ENCODE results near the gene KIAA0930.

Gene KIAA0930

GRCh38 chr22:45190202-45190872, 50.4 kb downstream of the KIAA0930 start:
- no peaks in the 10 kb centered on the region for H3K9me3 ChIP-seq (ENCODE audit: low read length)
- TF ChIP-seq EZH2 (IDR thresholded peaks at IDR 0.05; ENCODE audit: borderline replicate concordance, low read length) (no peak), CTCF (IDR thresholded peaks at IDR 0.05; ENCODE audit: low read length) (no peak)
- H3K9ac ChIP-seq (ENCODE audit: low read length): no peak overlapping the region
- H3F3A ChIP-seq (ENCODE audit: insufficient read depth, low read length): no peaks in the 10 kb centered on the region
- no peaks in the 10 kb centered on the region for H3K27me3 ChIP-seq (ENCODE audit: insufficient read depth, low read length)
- H3K9me2 ChIP-seq (ENCODE audit: low read depth, low read length): no peaks in the 10 kb centered on the region
- peaks cover 25% of the 10 kb centered on the region for H3K36me3 ChIP-seq (ENCODE audit: insufficient read depth, low read length)
- no peak overlapping the region for H3K27ac ChIP-seq (ENCODE audit: low read depth, low read length, poor library complexity, severe bottlenecking)
- no peak overlapping the region for H3K4me2 ChIP-seq (ENCODE audit: low read length)
- no peak overlapping the region for H2AFZ ChIP-seq (ENCODE audit: low read length)
- H3K4me3 ChIP-seq (ENCODE audit: low read depth, low read length, poor library complexity, severe bottlenecking): no peak overlapping the region
- 0 out of 2 replicates have a peak, but pooled peaks cover 4% of the 10 kb centered on the region for H4K20me1 ChIP-seq (ENCODE audit: insufficient read depth, low read length)
- H3K79me2 ChIP-seq (ENCODE audit: insufficient read depth, low read length): no peaks in the 10 kb centered on the region
- H3K4me1 ChIP-seq (ENCODE audit: insufficient read depth, low read length, severe bottlenecking): no peaks in the 10 kb centered on the region

- TF ChIP-seq EZH2 (IDR thresholded peaks at IDR 0.05; ENCODE audit: borderline replicate concordance, low read length): no peak
- TF ChIP-seq CTCF (IDR thresholded peaks at IDR 0.05; ENCODE audit: low read length): no peak
- Histone ChIP-seq H3K4me2 (ENCODE audit: low read length) (no peak overlapping the region), H3K9me2 (ENCODE audit: low read depth, low read length) (no peaks in the 10 kb centered on the region), H3K9ac (ENCODE audit: low read length) (no peak overlapping the region), H3K27me3 (ENCODE audit: insufficient read depth, low read length) (no peaks in the 10 kb centered on the region), H3K27ac (ENCODE audit: low read depth, low read length, poor library complexity, severe bottlenecking) (no peak overlapping the region), H3F3A (ENCODE audit: insufficient read depth, low read length) (no peaks in the 10 kb centered on the region), H3K9me3 (ENCODE audit: low read length) (no peaks in the 10 kb centered on the region), H3K79me2 (ENCODE audit: insufficient read depth, low read length) (no peaks in the 10 kb centered on the region), H3K4me1 (ENCODE audit: insufficient read depth, low read length, severe bottlenecking) (no peaks in the 10 kb centered on the region), H2AFZ (ENCODE audit: low read length) (no peak overlapping the region), H3K36me3 (ENCODE audit: insufficient read depth, low read length) (peaks cover 41% of the 10 kb centered on the region), H4K20me1 (ENCODE audit: insufficient read depth, low read length) (0 out of 2 replicates have a peak, but pooled peaks cover 4% of the 10 kb centered on the region), H3K4me3 (ENCODE audit: low read depth, low read length, poor library complexity, severe bottlenecking) (no peak overlapping the region)
These were observed 51.9 kb downstream of the KIAA0930 start for GRCh38 chr22:45188779-45189178.

- Histone ChIP-seq H3K36me3 (ENCODE audit: insufficient read depth, low read length) (peaks cover 49% of the 10 kb centered on the region), H3K4me1 (ENCODE audit: insufficient read depth, low read length, severe bottlenecking) (no peaks in the 10 kb centered on the region)
- TF ChIP-seq EZH2 (IDR thresholded peaks at IDR 0.05; ENCODE audit: borderline replicate concordance, low read length) (no peak), CTCF (IDR thresholded peaks at IDR 0.05; ENCODE audit: low read length) (no peak)
These were observed 52.8 kb downstream of the KIAA0930 start for GRCh38 chr22:45187891-45188290.

More at GRCh38 chr22:45187891-45188290, 52.8 kb downstream of the KIAA0930 start:
- Histone ChIP-seq H3K9me3 (ENCODE audit: low read length) (no peaks in the 10 kb centered on the region), H3K27me3 (ENCODE audit: insufficient read depth, low read length) (no peaks in the 10 kb centered on the region), H3K27ac (ENCODE audit: low read depth, low read length, poor library complexity, severe bottlenecking) (no peak overlapping the region), H3K79me2 (ENCODE audit: insufficient read depth, low read length) (no peaks in the 10 kb centered on the region), H3F3A (ENCODE audit: insufficient read depth, low read length) (no peaks in the 10 kb centered on the region), H3K4me2 (ENCODE audit: low read length) (no peak overlapping the region), H2AFZ (ENCODE audit: low read length) (no peak overlapping the region), H4K20me1 (ENCODE audit: insufficient read depth, low read length) (0 out of 2 replicates have a peak, but pooled peaks cover 4% of the 10 kb centered on the region), H3K4me3 (ENCODE audit: low read depth, low read length, poor library complexity, severe bottlenecking) (no peak overlapping the region), H3K9ac (ENCODE audit: low read length) (no peak overlapping the region), H3K9me2 (ENCODE audit: low read depth, low read length) (no peaks in the 10 kb centered on the region)
